HepG2 (cell line): ENCODE data around the gene TUBB4B. TPM values are rescaled to one million over a fixed set of nuclear protein-coding genes. Genes with fewer than 3 reads are reported as not detected.

Experiments
- ATAD3A ChIP-seq: sonication (generic); formaldehyde crosslinking; IDR thresholded peaks from 2 replicates; pipeline ENCODE4 v1.4.0; 2020; ENCODE audit warnings: missing genetic modification reagents
- FOXJ3 ChIP-seq: sonication (generic); formaldehyde crosslinking; IDR thresholded peaks from 2 replicates; pipeline ENCODE4 v1.4.0; 2020; ENCODE audit warnings: missing genetic modification reagents, mild to moderate bottlenecking, borderline replicate concordance
- HOXA7 ChIP-seq: sonication (generic); formaldehyde crosslinking; IDR thresholded peaks from 2 replicates; pipeline ENCODE4 v1.8.1; 2022; ENCODE audit warnings: mild to moderate bottlenecking, missing genetic modification reagents, moderate library complexity
- KLF15 ChIP-seq: sonication (generic); formaldehyde crosslinking; IDR thresholded peaks from 2 replicates; pipeline ENCODE4 v1.8.1; 2023; ENCODE audit warnings: borderline replicate concordance, mild to moderate bottlenecking, inconsistent platforms, missing genetic modification reagents, mixed read lengths
- LCORL ChIP-seq, 2 experiments: fragments of 450-650 bp in 1 of 2; sonication (generic) in 1 of 2; formaldehyde crosslinking in 1 of 2; IDR thresholded peaks; 2 replicates each; pipeline versions ENCODE4 v1.5.0 to v1.6.1; 2017 to 2020; ENCODE audit warnings: antibody characterized with exemption in 1 of 2, missing genetic modification reagents in 1 of 2
- MED1 ChIP-seq: sonication (generic); formaldehyde crosslinking; IDR thresholded peaks from 2 replicates; pipeline ENCODE4 v1.4.0; 2020; ENCODE audit warnings: missing genetic modification reagents
- NKX3-1 ChIP-seq: sonication (generic); formaldehyde crosslinking; IDR thresholded peaks from 2 replicates; pipeline ENCODE4 v1.5.0; 2020; ENCODE audit warnings: missing genetic modification reagents
- RARG ChIP-seq: sonication (generic); formaldehyde crosslinking; IDR thresholded peaks from 2 replicates; pipeline ENCODE4 v1.4.0; 2020; ENCODE audit warnings: low read depth, mild to moderate bottlenecking, missing genetic modification reagents
- RORA ChIP-seq: sonication (generic); formaldehyde crosslinking; IDR thresholded peaks from 2 replicates; pipeline ENCODE4 v1.5.0; 2020; ENCODE audit warnings: mild to moderate bottlenecking, missing genetic modification reagents, moderate library complexity
- SNAPC2 ChIP-seq: sonication (generic); formaldehyde crosslinking; IDR thresholded peaks from 2 replicates; pipeline ENCODE4 v1.8.1; 2022; ENCODE audit warnings: mild to moderate bottlenecking, missing genetic modification reagents
- TBL1XR1 ChIP-seq: fragments of 150-350 bp; IDR thresholded peaks from 2 replicates; pipeline ENCODE4 v1.6.1; 2014; ENCODE audit warnings: borderline replicate concordance, low read length; ENCODE audit not compliant: partially characterized antibody
- ZC3H4 ChIP-seq: sonication (generic); formaldehyde crosslinking; IDR thresholded peaks from 2 replicates; pipeline ENCODE4 v1.4.0; 2020; ENCODE audit warnings: missing genetic modification reagents, borderline replicate concordance
- ZNF589 ChIP-seq: sonication (generic); formaldehyde crosslinking; conservative IDR thresholded peaks from 2 replicates; pipeline ENCODE4 v1.8.0; 2022; ENCODE audit warnings: mild to moderate bottlenecking, moderate library complexity, missing genetic modification reagents
- ZNF616 ChIP-seq: sonication (generic); formaldehyde crosslinking; IDR thresholded peaks from 2 replicates; pipeline ENCODE4 v1.5.0; 2020; ENCODE audit warnings: low read depth, mild to moderate bottlenecking, missing genetic modification reagents
- ZNF709 ChIP-seq: sonication (generic); formaldehyde crosslinking; IDR thresholded peaks from 2 replicates; pipeline ENCODE4 v1.5.0; 2020; ENCODE audit warnings: mild to moderate bottlenecking, missing genetic modification reagents
- polyA plus RNA-seq, 8 experiments: library from polyadenylated mRNA; depleted of rRNA in 3 of 8; stranded (reverse) in 7 of 8; unstranded in 1 of 8; fragments of >200 nt; fragmentation: Illumina TruSeq in 4 of 8; extraction: Trizol in 4 of 8; gene quantifications; 2 replicates each; pipeline versions ENCODE4 v1.2.1 to v1.2.3, GENCODE V29; 2011 to 2016; ENCODE audit warnings: low read depth in 4 of 8, missing spikeins in 1 of 8, mixed read lengths in 1 of 8; ENCODE audit not compliant: insufficient read depth in 1 of 8
- total RNA-seq, 5 experiments: library from RNA; depleted of rRNA; stranded (reverse); fragments of >200 nt; fragmentation: Illumina TruSeq; extraction: Trizol; gene quantifications; 2 replicates each; pipeline ENCODE4 v1.2.3, GENCODE V29; 2016; ENCODE audit warnings: low read depth in 1 of 5
- TF ChIP-seq, protein P1 (sequence below): sonication (generic); formaldehyde crosslinking; IDR thresholded peaks from 2 replicates; pipeline ENCODE4 v1.4.0; 2020; ENCODE audit warnings: mild to moderate bottlenecking, missing genetic modification reagents
- TF ChIP-seq, protein P2 (sequence below): sonication (generic); formaldehyde crosslinking; IDR thresholded peaks from 2 replicates; pipeline ENCODE4 v1.5.0; 2020; ENCODE audit warnings: missing genetic modification reagents
- TF ChIP-seq, protein P3 (sequence below): sonication (generic); formaldehyde crosslinking; IDR thresholded peaks from 2 replicates; pipeline ENCODE4 v1.4.0; 2020; ENCODE audit warnings: mild to moderate bottlenecking, missing genetic modification reagents
- TF ChIP-seq, protein P4 (sequence below): sonication (generic); formaldehyde crosslinking; IDR thresholded peaks from 2 replicates; pipeline ENCODE4 v1.8.0; 2022; ENCODE audit warnings: mild to moderate bottlenecking, missing genetic modification reagents; ENCODE audit not compliant: insufficient replicate concordance
- TF ChIP-seq, protein P5 (sequence below): sonication (generic); formaldehyde crosslinking; IDR thresholded peaks from 2 replicates; pipeline ENCODE4 v1.9.0; 2021; ENCODE audit warnings: missing genetic modification reagents, mild to moderate bottlenecking, borderline replicate concordance

TUBB4B gene
- total and polyA plus RNA-seq, 2 of the 13 experiments (the other 11 are each of a cell fraction or from before 2014, with no cell fraction given) = 182 to 412 TPM

DNA sequence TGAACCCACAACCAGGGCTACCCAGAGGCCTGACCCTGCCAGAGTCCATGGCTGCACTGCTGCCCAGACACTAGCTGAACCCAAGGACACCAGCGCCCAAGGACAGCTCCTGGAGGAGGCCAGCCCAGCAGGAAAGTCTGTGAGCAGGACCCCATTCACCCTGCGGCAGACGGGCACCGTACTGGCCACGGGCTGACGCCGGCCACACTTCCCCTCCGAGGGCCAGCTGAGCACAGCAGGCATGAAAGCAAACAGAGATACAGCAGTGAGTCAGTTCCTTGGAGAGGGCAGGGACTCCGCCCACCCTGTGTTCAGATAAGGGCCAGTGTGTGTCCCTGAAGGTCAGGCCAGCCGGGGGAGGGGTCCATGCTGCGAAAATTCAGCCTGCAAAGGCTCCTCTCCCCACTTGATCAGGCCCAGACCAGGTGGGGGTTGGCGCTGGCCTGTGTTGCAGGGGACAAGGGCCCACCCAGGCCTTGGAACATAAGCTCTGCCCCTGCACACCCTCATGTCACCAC is 22.3 kb upstream of the TUBB4B start (continued):
- TF ChIP-seq, protein P1, sequence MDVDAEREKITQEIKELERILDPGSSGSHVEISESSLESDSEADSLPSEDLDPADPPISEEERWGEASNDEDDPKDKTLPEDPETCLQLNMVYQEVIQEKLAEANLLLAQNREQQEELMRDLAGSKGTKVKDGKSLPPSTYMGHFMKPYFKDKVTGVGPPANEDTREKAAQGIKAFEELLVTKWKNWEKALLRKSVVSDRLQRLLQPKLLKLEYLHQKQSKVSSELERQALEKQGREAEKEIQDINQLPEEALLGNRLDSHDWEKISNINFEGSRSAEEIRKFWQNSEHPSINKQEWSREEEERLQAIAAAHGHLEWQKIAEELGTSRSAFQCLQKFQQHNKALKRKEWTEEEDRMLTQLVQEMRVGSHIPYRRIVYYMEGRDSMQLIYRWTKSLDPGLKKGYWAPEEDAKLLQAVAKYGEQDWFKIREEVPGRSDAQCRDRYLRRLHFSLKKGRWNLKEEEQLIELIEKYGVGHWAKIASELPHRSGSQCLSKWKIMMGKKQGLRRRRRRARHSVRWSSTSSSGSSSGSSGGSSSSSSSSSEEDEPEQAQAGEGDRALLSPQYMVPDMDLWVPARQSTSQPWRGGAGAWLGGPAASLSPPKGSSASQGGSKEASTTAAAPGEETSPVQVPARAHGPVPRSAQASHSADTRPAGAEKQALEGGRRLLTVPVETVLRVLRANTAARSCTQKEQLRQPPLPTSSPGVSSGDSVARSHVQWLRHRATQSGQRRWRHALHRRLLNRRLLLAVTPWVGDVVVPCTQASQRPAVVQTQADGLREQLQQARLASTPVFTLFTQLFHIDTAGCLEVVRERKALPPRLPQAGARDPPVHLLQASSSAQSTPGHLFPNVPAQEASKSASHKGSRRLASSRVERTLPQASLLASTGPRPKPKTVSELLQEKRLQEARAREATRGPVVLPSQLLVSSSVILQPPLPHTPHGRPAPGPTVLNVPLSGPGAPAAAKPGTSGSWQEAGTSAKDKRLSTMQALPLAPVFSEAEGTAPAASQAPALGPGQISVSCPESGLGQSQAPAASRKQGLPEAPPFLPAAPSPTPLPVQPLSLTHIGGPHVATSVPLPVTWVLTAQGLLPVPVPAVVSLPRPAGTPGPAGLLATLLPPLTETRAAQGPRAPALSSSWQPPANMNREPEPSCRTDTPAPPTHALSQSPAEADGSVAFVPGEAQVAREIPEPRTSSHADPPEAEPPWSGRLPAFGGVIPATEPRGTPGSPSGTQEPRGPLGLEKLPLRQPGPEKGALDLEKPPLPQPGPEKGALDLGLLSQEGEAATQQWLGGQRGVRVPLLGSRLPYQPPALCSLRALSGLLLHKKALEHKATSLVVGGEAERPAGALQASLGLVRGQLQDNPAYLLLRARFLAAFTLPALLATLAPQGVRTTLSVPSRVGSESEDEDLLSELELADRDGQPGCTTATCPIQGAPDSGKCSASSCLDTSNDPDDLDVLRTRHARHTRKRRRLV = no peak; the same call in 1 of the 2 replicates
- TF ChIP-seq ZC3H4 (CRISPR knock-in tag) (no peak), HOXA7 (no peak), KLF15 (no peak), RARG (CRISPR knock-in tag) (no peak), LCORL (IDR thresholded peaks at IDR 0.05) (no peak), LCORL (CRISPR knock-in tag; IDR thresholded peaks at IDR 0.05) (peak; percentile 57; the same call in 1 of the 2 replicates), ZNF709 (CRISPR knock-in tag) (no peak), RORA (CRISPR knock-in tag) (no peak), SNAPC2 (no peak), ZNF589 (CRISPR knock-in tag) (no peak; the same call in 1 of the 2 replicates), ZNF616 (CRISPR knock-in tag) (no peak), FOXJ3 (CRISPR knock-in tag) (no peak), MED1 (CRISPR knock-in tag) (peak; percentile 77), ATAD3A (CRISPR knock-in tag) (no peak), TBL1XR1 (no peak), NKX3-1 (CRISPR knock-in tag) (no peak)
- TF ChIP-seq, protein P2, sequence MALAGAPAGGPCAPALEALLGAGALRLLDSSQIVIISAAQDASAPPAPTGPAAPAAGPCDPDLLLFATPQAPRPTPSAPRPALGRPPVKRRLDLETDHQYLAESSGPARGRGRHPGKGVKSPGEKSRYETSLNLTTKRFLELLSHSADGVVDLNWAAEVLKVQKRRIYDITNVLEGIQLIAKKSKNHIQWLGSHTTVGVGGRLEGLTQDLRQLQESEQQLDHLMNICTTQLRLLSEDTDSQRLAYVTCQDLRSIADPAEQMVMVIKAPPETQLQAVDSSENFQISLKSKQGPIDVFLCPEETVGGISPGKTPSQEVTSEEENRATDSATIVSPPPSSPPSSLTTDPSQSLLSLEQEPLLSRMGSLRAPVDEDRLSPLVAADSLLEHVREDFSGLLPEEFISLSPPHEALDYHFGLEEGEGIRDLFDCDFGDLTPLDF = no peak
- TF ChIP-seq, protein P3, sequence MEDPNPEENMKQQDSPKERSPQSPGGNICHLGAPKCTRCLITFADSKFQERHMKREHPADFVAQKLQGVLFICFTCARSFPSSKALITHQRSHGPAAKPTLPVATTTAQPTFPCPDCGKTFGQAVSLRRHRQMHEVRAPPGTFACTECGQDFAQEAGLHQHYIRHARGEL (CRISPR knock-in tag) = no peak
- TF ChIP-seq, protein P4, sequence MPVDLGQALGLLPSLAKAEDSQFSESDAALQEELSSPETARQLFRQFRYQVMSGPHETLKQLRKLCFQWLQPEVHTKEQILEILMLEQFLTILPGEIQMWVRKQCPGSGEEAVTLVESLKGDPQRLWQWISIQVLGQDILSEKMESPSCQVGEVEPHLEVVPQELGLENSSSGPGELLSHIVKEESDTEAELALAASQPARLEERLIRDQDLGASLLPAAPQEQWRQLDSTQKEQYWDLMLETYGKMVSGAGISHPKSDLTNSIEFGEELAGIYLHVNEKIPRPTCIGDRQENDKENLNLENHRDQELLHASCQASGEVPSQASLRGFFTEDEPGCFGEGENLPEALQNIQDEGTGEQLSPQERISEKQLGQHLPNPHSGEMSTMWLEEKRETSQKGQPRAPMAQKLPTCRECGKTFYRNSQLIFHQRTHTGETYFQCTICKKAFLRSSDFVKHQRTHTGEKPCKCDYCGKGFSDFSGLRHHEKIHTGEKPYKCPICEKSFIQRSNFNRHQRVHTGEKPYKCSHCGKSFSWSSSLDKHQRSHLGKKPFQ = peak; percentile 86
- TF ChIP-seq, protein P5, sequence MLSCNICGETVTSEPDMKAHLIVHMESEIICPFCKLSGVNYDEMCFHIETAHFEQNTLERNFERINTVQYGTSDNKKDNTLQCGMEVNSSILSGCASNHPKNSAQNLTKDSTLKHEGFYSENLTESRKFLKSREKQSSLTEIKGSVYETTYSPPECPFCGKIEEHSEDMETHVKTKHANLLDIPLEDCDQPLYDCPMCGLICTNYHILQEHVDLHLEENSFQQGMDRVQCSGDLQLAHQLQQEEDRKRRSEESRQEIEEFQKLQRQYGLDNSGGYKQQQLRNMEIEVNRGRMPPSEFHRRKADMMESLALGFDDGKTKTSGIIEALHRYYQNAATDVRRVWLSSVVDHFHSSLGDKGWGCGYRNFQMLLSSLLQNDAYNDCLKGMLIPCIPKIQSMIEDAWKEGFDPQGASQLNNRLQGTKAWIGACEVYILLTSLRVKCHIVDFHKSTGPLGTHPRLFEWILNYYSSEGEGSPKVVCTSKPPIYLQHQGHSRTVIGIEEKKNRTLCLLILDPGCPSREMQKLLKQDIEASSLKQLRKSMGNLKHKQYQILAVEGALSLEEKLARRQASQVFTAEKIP (CRISPR knock-in tag) = no peak
